Measurements from ENCODE around the gene C10orf90. TPM values are rescaled to one million over a fixed set of nuclear protein-coding genes. Genes with fewer than 3 reads are reported as not detected.

Gene C10orf90
- total and polyA plus RNA-seq, 2 of the 8 experiments (the other 6 are each of a cell fraction or from before 2014, with no cell fraction given) = 0.21 TPM; not detected in 1

DNA sequence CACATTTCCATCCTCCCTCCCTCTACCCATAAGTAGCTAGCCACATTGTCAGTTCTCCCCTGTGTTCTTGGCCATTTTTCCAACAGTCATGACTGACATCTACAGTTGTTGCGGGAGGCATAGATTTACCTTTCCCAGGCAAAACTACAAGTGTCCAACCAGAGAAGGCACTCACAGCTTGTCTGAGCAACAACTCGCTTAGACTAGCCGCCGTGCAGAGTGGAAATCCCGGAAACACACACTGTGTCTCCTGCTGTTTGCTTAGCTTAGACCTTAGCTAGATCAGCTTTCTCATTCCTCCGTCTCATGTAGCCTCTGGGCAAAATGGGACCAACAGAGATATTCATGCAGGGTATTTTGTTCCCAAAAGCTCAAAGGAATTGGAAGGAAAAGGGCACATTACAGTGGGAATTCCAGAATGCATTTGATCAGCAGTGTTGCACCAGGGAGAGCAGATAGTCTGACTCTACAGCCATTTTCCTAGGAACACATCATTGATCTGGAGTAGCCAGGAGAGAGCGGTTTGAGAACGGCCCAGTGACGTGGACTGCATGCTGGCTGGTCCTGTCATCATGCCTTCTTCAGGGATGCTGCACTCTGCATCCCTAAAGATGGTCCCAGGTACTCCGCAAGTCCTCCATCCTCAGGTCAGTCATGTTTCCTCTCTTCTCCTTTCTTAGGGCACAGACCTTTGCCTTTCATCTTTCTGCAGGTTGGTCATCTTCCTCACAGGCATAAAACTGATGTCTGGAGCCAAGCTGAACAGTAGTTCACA, 89.4 kb downstream of the C10orf90 start:
- no peak overlapping the region for H4K8ac ChIP-seq (ENCODE audit: extremely low read depth, insufficient read depth, low read length)
- H2BK15ac ChIP-seq (ENCODE audit: low read length) = no peak overlapping the region
- no peak overlapping the region for H3K4me2 ChIP-seq (ENCODE audit: insufficient read depth in 1 of 2, low read depth in 2 of 2, low read length in 2 of 2)
- H4K91ac ChIP-seq (replicated peaks; ENCODE audit: insufficient read length, low read length) = peak overlapping the region; percentile 30
- WGBS, 2 experiments (ENCODE audit: extremely low coverage in 1 of 2, insufficient coverage in 1 of 2, insufficient read length in 1 of 2, insufficient replicate concordance in 2 of 2, low coverage in 1 of 2, low lambda C conversion rate in 2 of 2, missing lambda C conversion rate in 1 of 2) = 87% methylated on average over 10 of the region's 10 CpGs; no CpG with 5 or more reads in 1 of the 2 experiments
- no peak overlapping the region for H3K23ac ChIP-seq (ENCODE audit: insufficient read length)
- ChIA-PET POLR2A (ENCODE audit: partially characterized antibody) (no interaction called here), CTCF (ENCODE audit: partially characterized antibody) (interaction anchor here (0.6 to 1.2 kb wide), 2 partner anchors 18 to 1238 kb away, joined by 3 to 4 read pairs; no protein-coding TSS in a partner anchor)
- no peaks in the 10 kb centered on the region for H3K27me3 ChIP-seq (replicated peaks in 1 of 4; ENCODE audit: control insufficient read depth in 3 of 4, extremely low read depth in 1 of 4, insufficient read depth in 3 of 4, low read length in 3 of 4)
- H3K14ac ChIP-seq (ENCODE audit: insufficient read length) = no peak overlapping the region
- H2BK120ac ChIP-seq (replicated peaks; ENCODE audit: low read depth, low read length) = no peak overlapping the region
- peak overlapping the region; percentile 19 for H3K56ac ChIP-seq (replicated peaks; ENCODE audit: insufficient read length, low read depth, low read length)
- H3K18ac ChIP-seq (ENCODE audit: extremely low read depth, low read length) = no peak overlapping the region
- no peak overlapping the region for H3K4me3 ChIP-seq (ENCODE audit: extremely low read depth in 1 of 4, insufficient read depth in 2 of 4, low read depth in 3 of 4, low read length in 4 of 4)
- no peak overlapping the region for H2BK12ac ChIP-seq (ENCODE audit: low read depth, low read length)
- H4K5ac ChIP-seq (ENCODE audit: insufficient read length, low read depth, low read length) = no peak overlapping the region
- 0 out of 2 replicates have a peak, but pooled peaks cover 2% of the 10 kb centered on the region for H3K23me2 ChIP-seq (ENCODE audit: low read depth, low read length)
- H3K27ac ChIP-seq (ENCODE audit: low read depth, low read length) = no peak overlapping the region
- H2AFZ ChIP-seq (ENCODE audit: low read length) = no peak overlapping the region
- H3K4ac ChIP-seq (replicated peaks; ENCODE audit: insufficient read length, low read depth, low read length) = peak overlapping the region; percentile 89
- no peaks in the 10 kb centered on the region for H3K9me3 ChIP-seq (ENCODE audit: insufficient read depth in 2 of 2, low read depth in 1 of 2, low read length in 1 of 2)
- H3K4me1 ChIP-seq (replicated peaks in 1 of 4; ENCODE audit: control insufficient read depth in 3 of 4, insufficient read depth in 4 of 4, low read length in 3 of 4) = peaks cover 0 to 6% (median 5%) of the 10 kb centered on the region in 4 experiments; a peak in 5 of 7 replicates
- no peak overlapping the region for H2BK5ac ChIP-seq (ENCODE audit: low read depth, low read length)
- H2BK20ac ChIP-seq (ENCODE audit: low read length) = peak overlapping the region; percentile 24; the same call in 1 of the 2 replicates
- no peaks in the 10 kb centered on the region for H3K79me1 ChIP-seq (ENCODE audit: low read depth, low read length)
- H2AK5ac ChIP-seq (ENCODE audit: low read depth, low read length) = no peak overlapping the region
- H3K79me2 ChIP-seq (ENCODE audit: control insufficient read depth in 1 of 2, insufficient read depth in 2 of 2, low read length in 2 of 2) = no peaks in the 10 kb centered on the region
- H3K9ac ChIP-seq (replicated peaks in 1 of 4; ENCODE audit: extremely low read depth in 1 of 4, low read depth in 3 of 4, low read length in 3 of 4) = no peak overlapping the region
- H4K20me1 ChIP-seq (replicated peaks in 1 of 2; ENCODE audit: control insufficient read depth in 1 of 2, insufficient read depth in 2 of 2, low read length in 2 of 2) = no peaks in the 10 kb centered on the region
- DNase-seq (ENCODE audit: low read depth in 1 of 2, low spot score in 2 of 2) (no peak), FAIRE-seq (no peak)
- H3K36me3 ChIP-seq (ENCODE audit: control insufficient read depth in 2 of 4, insufficient read depth in 4 of 4, low read length in 3 of 4) = no peaks in the 10 kb centered on the region

Data from H1 (cell line).